Left forelimb (tissue), 1 donor: Measurements from ENCODE around the gene FRMD4A.

Source experiments
- DNase-seq: peaks from one replicate; pipeline ENCODE4 v3.0.0-alpha.2; 2018; ENCODE audit warnings: low spot score

The FRMD4A gene

GRCh38 chr10:13669182-13669855 is 661.4 kb downstream of the FRMD4A start:
- no peak for DNase-seq

- DNase-seq, result no peak
These were observed 662.6 kb downstream of the FRMD4A start for GRCh38 chr10:13668126-13668525.

- no peak for DNase-seq
These were observed 665.0 kb downstream of the FRMD4A start for GRCh38 chr10:13665516-13666262.

- DNase-seq, result no peak
These were observed 669.5 kb downstream of the FRMD4A start for GRCh38 chr10:13661256-13661655.

GRCh38 chr10:13660551-13660920 is 670.2 kb downstream of the FRMD4A start:
- DNase-seq, result no peak

GRCh38 chr10:13659887-13660550 is 670.7 kb downstream of the FRMD4A start:
- DNase-seq, result peak; percentile 78

- no peak for DNase-seq
These were observed 671.6 kb downstream of the FRMD4A start for GRCh38 chr10:13658871-13659685.

- DNase-seq, result no peak
These were observed 672.5 kb downstream of the FRMD4A start for GRCh38 chr10:13658264-13658663.

- DNase-seq, result no peak
These were observed 673.5 kb downstream of the FRMD4A start for GRCh38 chr10:13657101-13657680.

GRCh38 chr10:13656337-13657100 is 674.2 kb downstream of the FRMD4A start:
- DNase-seq, result no peak

- no peak for DNase-seq
These were observed 675.9 kb downstream of the FRMD4A start for GRCh38 chr10:13654846-13655245.

- no peak for DNase-seq
These were observed 676.5 kb downstream of the FRMD4A start for GRCh38 chr10:13654118-13654830.

- no peak for DNase-seq
These were observed 677.9 kb downstream of the FRMD4A start for GRCh38 chr10:13652860-13653259.

GRCh38 chr10:13651969-13652720 is 678.6 kb downstream of the FRMD4A start:
- no peak for DNase-seq

- DNase-seq, result no peak
These were observed 679.8 kb downstream of the FRMD4A start for GRCh38 chr10:13650961-13651360.

- no peak for DNase-seq
These were observed 680.7 kb downstream of the FRMD4A start for GRCh38 chr10:13649844-13650520.

GRCh38 chr10:13648425-13648824 is 682.3 kb downstream of the FRMD4A start:
- DNase-seq, result no peak

GRCh38 chr10:13644866-13645265 is 685.9 kb downstream of the FRMD4A start:
- no peak for DNase-seq

- no peak for DNase-seq
These were observed 687.7 kb downstream of the FRMD4A start for GRCh38 chr10:13643016-13643415.
